ENCODE results near the gene SCD5.

The SCD5 gene

DNA sequence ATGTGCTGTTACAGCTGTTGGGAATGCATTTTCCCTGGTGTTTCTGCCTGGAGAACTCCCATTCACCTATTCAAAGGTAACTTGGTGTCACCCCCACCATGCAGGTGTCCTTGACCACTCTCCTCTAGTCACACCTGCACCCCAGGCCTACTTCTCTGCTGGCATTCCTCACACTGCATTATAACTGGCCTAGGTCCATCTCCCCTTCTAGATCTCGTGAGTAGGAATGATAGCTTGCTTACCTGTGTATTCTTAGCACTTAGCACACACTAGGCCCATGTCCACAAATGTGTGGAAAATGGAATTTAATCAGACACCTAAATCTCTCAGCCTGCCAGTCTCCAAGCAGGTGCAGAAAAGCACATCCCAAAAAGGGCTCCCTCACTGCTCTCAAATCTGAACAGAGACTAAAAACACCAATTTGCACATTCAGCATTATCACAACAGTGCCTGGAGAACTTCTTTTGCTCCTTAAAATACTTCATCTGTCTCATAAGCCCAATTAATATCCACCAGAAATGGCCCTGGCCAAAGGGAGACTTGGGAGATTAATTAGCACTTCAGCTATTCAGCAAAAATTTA is 18.3 kb downstream of the SCD5 start:
- no peak overlapping the region for H3K9ac ChIP-seq
- peak overlapping the region; percentile 6 for H3K4me2 ChIP-seq (ENCODE audit: low read length)
- peaks cover 13% of the 10 kb centered on the region for H3K4me1 ChIP-seq
- no peaks in the 10 kb centered on the region for H3K36me3 ChIP-seq (ENCODE audit: control insufficient read depth, insufficient read depth, low read length)
- no peaks in the 10 kb centered on the region for H3K27me3 ChIP-seq (ENCODE audit: control insufficient read depth, insufficient read depth, low read length)
- no peak overlapping the region for H3K4me3 ChIP-seq (ENCODE audit: low read depth, low read length)
- H3K9me3 ChIP-seq (ENCODE audit: control insufficient read depth, low read length) = no peaks in the 10 kb centered on the region
- peak overlapping the region; percentile 69 for H3K27ac ChIP-seq
- peak overlapping the region; percentile 68 for H2AFZ ChIP-seq
- H3K79me2 ChIP-seq = no peaks in the 10 kb centered on the region
- TF ChIP-seq, protein P1, sequence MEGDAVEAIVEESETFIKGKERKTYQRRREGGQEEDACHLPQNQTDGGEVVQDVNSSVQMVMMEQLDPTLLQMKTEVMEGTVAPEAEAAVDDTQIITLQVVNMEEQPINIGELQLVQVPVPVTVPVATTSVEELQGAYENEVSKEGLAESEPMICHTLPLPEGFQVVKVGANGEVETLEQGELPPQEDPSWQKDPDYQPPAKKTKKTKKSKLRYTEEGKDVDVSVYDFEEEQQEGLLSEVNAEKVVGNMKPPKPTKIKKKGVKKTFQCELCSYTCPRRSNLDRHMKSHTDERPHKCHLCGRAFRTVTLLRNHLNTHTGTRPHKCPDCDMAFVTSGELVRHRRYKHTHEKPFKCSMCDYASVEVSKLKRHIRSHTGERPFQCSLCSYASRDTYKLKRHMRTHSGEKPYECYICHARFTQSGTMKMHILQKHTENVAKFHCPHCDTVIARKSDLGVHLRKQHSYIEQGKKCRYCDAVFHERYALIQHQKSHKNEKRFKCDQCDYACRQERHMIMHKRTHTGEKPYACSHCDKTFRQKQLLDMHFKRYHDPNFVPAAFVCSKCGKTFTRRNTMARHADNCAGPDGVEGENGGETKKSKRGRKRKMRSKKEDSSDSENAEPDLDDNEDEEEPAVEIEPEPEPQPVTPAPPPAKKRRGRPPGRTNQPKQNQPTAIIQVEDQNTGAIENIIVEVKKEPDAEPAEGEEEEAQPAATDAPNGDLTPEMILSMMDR (IDR thresholded peaks at IDR 0.05) = no peak

DNA sequence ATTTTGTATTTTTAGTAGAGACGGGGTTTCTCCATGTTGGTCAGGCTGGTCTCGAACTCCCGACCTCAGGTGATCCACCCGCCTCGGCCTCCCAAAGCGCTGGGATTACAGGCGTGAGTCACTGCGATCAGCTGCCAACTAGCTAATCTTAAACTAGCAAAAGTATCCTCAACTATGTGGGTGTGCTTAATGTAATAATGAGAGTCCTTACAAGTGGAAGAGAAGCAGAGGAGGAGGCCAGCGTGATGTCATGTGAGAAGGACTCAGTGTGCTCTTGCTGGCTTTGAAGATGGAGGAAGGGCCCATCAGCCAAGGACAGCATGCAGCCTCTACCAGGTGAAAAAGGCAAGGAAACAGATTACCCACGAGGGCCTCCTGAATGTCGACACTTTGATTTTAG is 19.6 kb downstream of the SCD5 start:
- no peak overlapping the region for H3K4me2 ChIP-seq (ENCODE audit: low read length)
- H3K4me3 ChIP-seq (ENCODE audit: low read depth, low read length) = no peak overlapping the region
- no peaks in the 10 kb centered on the region for H3K36me3 ChIP-seq (ENCODE audit: control insufficient read depth, insufficient read depth, low read length)
- H3K27me3 ChIP-seq (ENCODE audit: control insufficient read depth, insufficient read depth, low read length) = no peaks in the 10 kb centered on the region
- H3K9me3 ChIP-seq (ENCODE audit: control insufficient read depth, low read length) = no peaks in the 10 kb centered on the region
- no peak overlapping the region for H2AFZ ChIP-seq
- H3K27ac ChIP-seq = no peak overlapping the region
- no peak overlapping the region for H3K9ac ChIP-seq
- no peaks in the 10 kb centered on the region for H3K79me2 ChIP-seq
- TF ChIP-seq, protein P1 (IDR thresholded peaks at IDR 0.05) = no peak
- peaks cover 10% of the 10 kb centered on the region for H3K4me1 ChIP-seq

DNA sequence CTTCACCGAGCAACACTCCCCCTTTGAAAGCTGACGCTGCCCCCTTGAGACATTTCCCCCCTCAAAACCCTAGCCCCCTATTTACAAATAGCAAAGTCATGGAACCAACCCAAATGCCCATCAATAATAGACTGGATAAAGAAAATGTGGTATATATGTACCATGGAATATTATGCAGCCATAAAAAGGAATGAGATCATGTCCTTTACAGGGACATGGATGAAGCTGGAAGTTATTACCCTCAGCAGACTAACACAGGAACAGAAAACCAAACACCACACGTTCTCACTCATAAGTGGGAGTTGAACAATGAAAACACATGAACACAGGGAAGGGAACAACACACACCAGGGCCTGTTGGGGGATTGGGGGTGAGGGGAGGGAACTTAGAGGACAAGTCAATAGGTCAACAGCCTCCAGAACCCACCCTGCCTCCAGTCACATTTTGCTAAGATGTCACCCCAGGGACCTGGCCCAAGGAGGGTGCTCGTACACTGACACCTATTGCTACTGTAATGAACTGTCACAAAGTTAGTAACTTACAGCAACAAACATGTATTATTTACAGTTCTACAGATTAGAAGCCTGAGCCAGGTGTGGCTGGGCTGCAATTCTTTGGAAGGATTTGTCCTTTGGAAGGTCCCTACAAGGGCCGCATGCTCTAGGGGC is 20.6 kb downstream of the SCD5 start:
- H2AFZ ChIP-seq = no peak overlapping the region
- TF ChIP-seq, protein P1 (IDR thresholded peaks at IDR 0.05) = no peak
- H3K36me3 ChIP-seq (ENCODE audit: control insufficient read depth, insufficient read depth, low read length) = no peaks in the 10 kb centered on the region
- H3K4me1 ChIP-seq = peaks cover 10% of the 10 kb centered on the region
- no peak overlapping the region for H3K9ac ChIP-seq
- no peaks in the 10 kb centered on the region for H3K79me2 ChIP-seq
- no peaks in the 10 kb centered on the region for H3K27me3 ChIP-seq (ENCODE audit: control insufficient read depth, insufficient read depth, low read length)
- peak overlapping the region; percentile 39 for H3K27ac ChIP-seq
- no peak overlapping the region for H3K4me2 ChIP-seq (ENCODE audit: low read length)
- H3K9me3 ChIP-seq (ENCODE audit: control insufficient read depth, low read length) = no peaks in the 10 kb centered on the region
- H3K4me3 ChIP-seq (ENCODE audit: low read depth, low read length) = no peak overlapping the region

DNA sequence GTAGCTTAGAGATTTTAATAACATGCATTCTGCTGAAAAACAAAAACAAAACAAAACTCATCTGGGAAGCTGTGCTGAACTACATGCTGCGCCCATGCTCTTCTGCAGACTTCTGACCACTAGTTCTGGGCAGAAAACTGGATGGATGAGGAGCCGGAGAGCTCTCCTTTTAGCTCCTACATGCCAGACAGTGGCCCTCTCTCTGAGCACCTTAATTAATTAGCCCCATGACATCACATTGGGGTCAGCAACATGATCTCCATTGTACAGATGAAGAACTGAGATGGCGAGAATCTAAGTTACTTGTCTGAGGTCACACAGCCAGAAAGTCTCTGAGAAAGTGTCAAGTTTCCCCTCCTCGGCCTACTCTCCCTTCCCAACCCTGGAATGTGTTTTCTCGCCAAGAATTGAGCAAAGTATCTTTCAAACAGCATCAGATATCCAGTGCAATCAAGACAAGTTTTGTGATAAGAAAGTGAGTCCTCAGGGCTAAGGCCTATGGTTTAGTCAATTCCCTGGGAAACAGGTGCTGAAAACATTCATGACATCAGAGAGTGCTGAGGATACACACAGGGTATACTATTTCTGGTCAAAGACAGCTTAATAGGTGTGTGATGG is 21.6 kb downstream of the SCD5 start:
- Histone ChIP-seq H3K79me2 (no peaks in the 10 kb centered on the region), H3K9ac (no peak overlapping the region), H3K27ac (peak overlapping the region; percentile 39), H3K27me3 (ENCODE audit: control insufficient read depth, insufficient read depth, low read length) (no peaks in the 10 kb centered on the region), H3K4me1 (peaks cover 10% of the 10 kb centered on the region), H3K9me3 (ENCODE audit: control insufficient read depth, low read length) (no peaks in the 10 kb centered on the region), H3K4me3 (ENCODE audit: low read depth, low read length) (peak overlapping the region; percentile 1), H3K36me3 (ENCODE audit: control insufficient read depth, insufficient read depth, low read length) (no peaks in the 10 kb centered on the region), H3K4me2 (ENCODE audit: low read length) (no peak overlapping the region), H2AFZ (no peak overlapping the region)
- TF ChIP-seq, protein P1 (IDR thresholded peaks at IDR 0.05) = no peak

Measured in parathyroid adenoma (tissue), 2 donors.